HG03066 (cell line): ENCODE measurements around the gene C1QC.
"Not testable (repeated sequence)": the region's sequence is repeated elsewhere in the genome, so short reads cannot be mapped to it uniquely, and the experiment has no call there.

ENCODE experiments used
- ATAC-seq: cut with Tn5 transposase; IDR thresholded peaks from one replicate; pipeline ENCODE4 v1.9.1; 2021; ENCODE audit warnings: low read depth; ENCODE audit not compliant: unreplicated experiment

Gene C1QC

GRCh38 chr1:22645931-22646330 is 2.5 kb downstream of the C1QC start:
- ATAC-seq, result no peak

- no peak for ATAC-seq
Measured at GRCh38 chr1:22646384-22646783, 3.0 kb downstream of the C1QC start.

GRCh38 chr1:22650089-22650693 is 6.8 kb downstream of the C1QC start:
- ATAC-seq, result no peak

DNA sequence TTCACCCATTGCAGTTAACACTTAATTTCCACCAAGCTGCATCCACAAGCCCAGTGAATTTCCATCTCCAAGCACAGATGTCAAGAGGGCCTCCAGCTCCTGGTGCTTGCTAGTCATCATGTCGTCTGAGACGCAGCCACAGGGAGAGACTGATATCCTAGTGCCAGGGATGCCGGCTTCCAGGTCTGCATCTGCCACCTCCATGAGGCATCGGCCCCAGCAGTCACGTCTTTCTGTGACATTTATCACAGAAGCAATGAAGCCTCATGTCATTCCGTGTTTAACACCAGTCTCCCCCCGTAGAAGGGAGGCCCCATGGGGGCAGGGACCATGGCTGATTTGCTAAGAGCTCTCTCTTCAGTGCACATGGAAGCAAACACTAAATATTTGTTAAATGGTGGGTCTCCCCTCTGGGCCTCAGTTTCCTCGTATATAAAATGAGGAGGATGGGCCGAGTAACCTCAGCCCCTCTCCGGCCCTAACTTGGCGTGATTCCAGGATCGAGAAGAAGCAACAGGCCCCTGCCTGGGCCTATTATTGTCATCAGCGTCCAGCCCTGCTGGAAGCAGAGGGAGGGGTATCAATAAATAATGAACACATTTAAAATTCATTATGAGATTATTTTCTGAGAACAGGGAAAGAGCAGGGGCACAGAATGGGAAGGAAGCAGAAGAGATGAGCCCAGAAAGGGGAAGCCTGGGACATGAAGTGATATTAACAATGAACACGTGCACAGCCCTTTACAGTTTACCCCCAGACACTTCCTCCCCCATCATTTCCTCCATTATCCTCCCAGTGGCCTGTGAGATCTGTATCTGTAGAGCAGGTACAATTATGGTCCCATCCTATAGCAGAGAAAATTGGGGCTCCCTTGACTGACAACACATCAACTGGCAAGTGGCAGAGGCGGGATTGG is 8.8 kb downstream of the C1QC start:
- ATAC-seq, result no peak

GRCh38 chr1:22652881-22653316 is 9.5 kb downstream of the C1QC start, which contains the start of gene C1QB:
Gene C1QB, plus strand, starts transcription at chr1:22653236. Its CDS starts 6,227 bp downstream, at chr1:22659463.
- ATAC-seq, result no peak

DNA sequence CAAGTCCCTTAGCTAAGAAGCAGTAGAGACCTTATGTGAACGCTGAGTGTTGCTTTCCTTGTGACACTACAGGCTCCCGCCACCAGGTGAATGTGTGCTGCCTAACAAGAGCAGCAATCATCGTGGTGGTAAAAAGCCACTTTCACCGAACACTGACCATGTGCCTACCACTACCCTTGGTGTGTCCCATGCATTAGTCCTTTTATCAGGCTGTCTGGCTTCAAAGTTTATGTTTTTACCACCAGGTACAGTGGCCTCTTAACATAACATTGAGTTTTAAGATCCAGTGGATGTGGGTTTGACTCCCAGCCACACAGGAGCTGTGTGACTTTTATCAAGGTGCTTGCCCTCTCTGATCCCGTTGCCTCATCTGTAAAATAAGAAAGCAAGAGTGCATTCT is 11.3 kb downstream of the C1QC start:
- no peak for ATAC-seq

DNA sequence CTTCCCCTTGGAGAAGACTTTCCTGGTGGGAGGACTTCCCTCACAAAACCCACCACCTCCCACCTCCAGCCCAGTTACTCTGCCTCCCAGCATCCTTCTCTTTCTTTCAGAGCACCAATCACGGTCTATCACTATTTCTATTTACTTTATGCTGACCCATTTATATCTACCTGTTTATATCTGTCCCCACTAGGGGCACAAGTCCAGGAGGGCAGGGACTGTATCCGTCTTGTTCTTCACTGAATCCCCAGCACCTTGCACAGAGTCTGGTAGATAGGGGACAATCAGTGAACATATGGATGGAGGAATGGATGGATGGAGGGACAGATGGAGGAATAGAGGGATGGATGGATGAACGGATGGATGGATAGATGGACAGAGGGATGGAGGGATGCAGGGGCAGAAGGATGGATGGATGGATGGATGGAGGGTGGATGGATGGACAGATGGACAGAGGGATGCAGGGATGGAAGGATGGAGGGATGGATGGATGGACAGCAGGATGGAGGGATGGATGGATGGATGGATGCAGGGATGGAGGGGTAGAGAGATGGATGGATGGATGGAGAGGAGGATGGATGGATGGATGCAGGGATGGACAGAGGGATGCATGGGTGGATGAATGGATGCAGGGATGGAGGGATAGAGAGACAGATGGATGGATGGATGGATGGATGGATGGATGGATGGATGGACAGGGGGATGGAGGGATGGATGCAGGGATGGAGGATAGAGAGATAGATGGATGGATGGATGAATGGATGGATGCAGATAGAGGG is 15.1 kb downstream of the C1QC start:
- ATAC-seq, result no peak

- ATAC-seq, result no peak
Measured at GRCh38 chr1:22660716-22661241, 17.3 kb downstream of the C1QC start.

DNA sequence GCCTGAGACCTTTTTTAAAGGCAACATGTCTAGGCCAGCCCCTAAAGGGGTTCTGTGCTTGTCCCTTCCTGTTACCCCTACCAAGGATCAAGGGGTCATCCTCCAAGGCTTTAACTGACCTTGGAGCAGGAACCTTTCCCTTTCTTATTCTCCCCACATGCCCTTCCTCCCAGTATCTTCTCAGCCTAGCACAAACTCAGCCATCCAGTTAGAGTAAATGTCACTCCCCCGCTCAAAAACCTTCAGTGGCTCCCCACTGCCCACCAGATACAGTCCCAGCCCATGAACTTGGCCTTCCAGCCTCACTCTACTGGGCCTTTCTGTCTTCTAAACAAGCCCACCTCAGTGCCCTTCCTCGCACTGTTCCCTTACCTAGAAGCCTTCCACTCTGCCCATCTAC is 18.4 kb downstream of the C1QC start:
- no peak for ATAC-seq

DNA sequence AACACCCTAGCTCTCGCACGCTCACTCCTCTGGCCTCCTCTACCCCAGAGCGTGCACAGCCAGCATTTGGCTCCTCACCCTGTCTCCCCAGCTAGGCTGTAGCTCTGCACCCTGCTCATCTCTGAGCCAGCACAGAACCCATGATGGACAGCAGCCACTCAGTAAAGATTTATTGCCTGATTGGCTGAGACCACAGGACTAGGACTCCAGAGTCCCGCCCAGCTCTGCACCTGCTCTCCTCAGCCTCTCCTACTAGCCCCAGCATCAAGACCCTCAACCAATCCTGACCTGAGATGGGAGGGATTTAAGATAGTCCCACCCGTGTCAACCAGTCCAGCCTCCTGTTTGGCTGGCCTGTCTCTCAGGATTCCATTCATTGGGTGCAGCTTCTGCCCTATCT is 18.9 kb downstream of the C1QC start:
- no peak for ATAC-seq

- no peak for ATAC-seq
Measured at GRCh38 chr1:22662986-22663408, 19.6 kb downstream of the C1QC start.

GRCh38 chr1:22665752-22666151 is 22.3 kb downstream of the C1QC start:
- no peak for ATAC-seq

DNA sequence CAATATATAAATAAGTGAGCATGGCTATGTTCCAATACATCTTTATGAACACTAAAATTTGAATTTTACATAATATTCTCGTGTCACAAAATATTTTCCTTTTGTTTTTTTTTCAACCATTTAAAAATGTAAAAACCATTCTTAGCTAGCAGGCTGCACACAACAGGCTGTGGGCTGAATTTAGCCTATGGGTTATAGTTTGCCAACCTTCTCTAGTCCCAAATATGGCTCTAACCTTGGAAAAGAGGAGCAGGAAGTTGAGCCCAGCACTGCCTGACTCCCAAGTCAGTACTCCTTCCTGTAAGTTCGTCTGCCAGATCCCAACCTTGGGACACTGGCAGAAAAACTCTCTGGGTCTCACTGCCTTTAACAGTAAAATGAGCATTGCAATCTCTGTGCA is 23.0 kb downstream of the C1QC start:
- no peak for ATAC-seq

DNA sequence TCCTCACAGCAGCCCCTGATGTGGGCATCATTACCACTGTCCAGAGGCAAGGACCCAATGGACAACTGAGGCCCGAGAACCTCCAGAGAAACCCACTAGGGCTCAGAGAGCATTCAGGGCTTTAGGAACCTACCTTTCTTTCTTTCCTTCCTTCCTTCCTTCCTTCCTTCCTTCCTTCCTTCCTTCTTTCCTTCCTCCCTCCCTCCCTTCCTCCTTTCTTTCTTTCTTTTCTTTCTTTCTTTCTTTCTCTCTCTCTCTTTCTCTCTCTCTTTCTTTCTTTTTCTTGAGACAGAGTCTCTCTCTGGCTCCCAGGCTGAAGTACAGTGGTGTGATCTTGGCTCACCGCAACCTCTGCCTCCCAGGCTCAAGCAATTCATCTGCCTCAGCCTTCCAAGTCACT is 25.4 kb downstream of the C1QC start:
- not testable (repeated sequence) for ATAC-seq

DNA sequence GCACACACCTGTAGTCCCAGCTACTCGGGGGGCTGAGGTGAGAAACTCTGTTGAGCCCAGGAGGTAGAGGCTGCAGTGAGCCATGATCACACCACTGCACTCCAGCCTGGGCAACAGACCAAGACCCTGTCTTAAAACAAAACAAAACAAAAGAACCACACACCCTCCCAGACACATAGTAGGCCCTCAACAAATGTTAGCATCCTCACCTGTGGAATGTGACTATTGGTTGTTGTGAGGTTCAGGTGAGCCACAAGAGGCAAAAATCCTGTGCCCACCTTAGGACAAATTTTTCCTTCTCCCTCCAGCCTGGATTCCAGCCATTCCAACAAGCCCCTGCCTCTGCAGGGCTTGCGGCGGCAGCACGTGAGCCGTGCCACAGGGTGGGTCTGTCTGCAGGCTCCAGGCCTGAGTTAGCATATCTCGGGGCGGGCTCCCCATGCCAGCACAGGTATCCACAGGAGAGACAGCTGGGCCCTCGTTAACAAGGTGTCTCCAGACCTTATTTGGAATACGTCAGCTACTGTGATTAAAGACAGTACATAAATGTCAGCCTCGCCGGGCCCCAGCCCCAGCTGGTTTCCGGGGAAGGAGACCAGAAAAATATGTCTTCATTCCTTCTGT is 27.0 kb downstream of the C1QC start:
- no peak for ATAC-seq

- no peak for ATAC-seq
Measured at GRCh38 chr1:22671999-22672398, 28.6 kb downstream of the C1QC start.

GRCh38 chr1:22673486-22674409 is 30.3 kb downstream of the C1QC start:
- ATAC-seq, result no peak

- no peak for ATAC-seq
Measured at GRCh38 chr1:22674410-22674749, 30.9 kb downstream of the C1QC start.

DNA sequence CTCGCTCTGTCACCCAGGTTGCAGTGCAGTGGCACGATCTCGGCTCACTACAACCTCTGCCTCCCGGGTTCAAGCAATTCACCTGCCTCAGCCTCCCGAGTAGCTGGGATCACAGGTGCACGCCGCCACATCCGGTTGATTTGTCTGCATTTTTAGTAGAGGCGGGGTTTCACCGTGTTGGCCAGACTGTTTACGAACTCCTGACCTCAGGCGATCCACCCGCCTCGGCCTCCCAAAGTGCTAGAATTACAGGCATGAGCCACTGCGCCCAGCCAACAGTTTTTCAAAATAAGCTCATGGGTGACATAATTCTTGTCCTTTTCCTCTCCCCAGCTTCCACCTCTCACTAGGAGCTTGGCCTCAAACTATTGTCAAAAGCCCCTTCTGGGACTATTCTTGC is 32.7 kb downstream of the C1QC start:
- ATAC-seq, result not testable (repeated sequence)
